Urinary bladder (tissue), 4 donors: ENCODE measurements around the gene PTPN1. TPM values are rescaled to one million over a fixed set of nuclear protein-coding genes. Genes with fewer than 3 reads are reported as not detected.
"Not testable (repeated sequence)": the region's sequence is repeated elsewhere in the genome, so short reads cannot be mapped to it uniquely, and the experiment has no call there.

ENCODE experiments used
- DNase-seq: peaks from one replicate; pipeline ENCODE4 v3.0.0-alpha.2; 2015; ENCODE audit errors: extremely low spot score
- H3K27ac ChIP-seq: one replicate; pipeline ENCODE4 v1.5.1; 2013; ENCODE audit warnings: low read depth, mild to moderate bottlenecking, moderate library complexity
- H3K36me3 ChIP-seq: one replicate; pipeline ENCODE4 v1.6.1; 2013; ENCODE audit warnings: mild to moderate bottlenecking, moderate library complexity; ENCODE audit not compliant: insufficient read depth
- H3K4me1 ChIP-seq: one replicate; pipeline ENCODE4 v1.6.1; 2013; ENCODE audit warnings: mild to moderate bottlenecking, moderate library complexity; ENCODE audit not compliant: insufficient read depth
- H3K4me3 ChIP-seq: one replicate; pipeline ENCODE4 v1.5.1; 2013; ENCODE audit warnings: low read depth, low read length
- WGBS: extraction: QIAGEN DNeasy Blood & Tissue Kit; methylation state at CpG from one replicate; pipeline ENCODE4 v1.1.7; 2013; 5-methylcytosine and 5-hydroxymethylcytosine counted together
- polyA plus RNA-seq: library from polyadenylated mRNA; stranded (reverse); fragments of 200-250 nt; gene quantifications from one replicate; pipeline ENCODE4 v1.2.3, GENCODE V29; 2013
- total RNA-seq: library from RNA; depleted of rRNA; stranded (reverse); fragments of >200 nt; gene quantifications from one replicate; pipeline ENCODE4 v1.2.3, GENCODE V29; 2014
- donor health status: healthy with polysubstance abuse.
- donor health status: healthy.

The PTPN1 gene
- total and polyA plus RNA-seq, 2 donors: 15.0 to 26.4 TPM

DNA sequence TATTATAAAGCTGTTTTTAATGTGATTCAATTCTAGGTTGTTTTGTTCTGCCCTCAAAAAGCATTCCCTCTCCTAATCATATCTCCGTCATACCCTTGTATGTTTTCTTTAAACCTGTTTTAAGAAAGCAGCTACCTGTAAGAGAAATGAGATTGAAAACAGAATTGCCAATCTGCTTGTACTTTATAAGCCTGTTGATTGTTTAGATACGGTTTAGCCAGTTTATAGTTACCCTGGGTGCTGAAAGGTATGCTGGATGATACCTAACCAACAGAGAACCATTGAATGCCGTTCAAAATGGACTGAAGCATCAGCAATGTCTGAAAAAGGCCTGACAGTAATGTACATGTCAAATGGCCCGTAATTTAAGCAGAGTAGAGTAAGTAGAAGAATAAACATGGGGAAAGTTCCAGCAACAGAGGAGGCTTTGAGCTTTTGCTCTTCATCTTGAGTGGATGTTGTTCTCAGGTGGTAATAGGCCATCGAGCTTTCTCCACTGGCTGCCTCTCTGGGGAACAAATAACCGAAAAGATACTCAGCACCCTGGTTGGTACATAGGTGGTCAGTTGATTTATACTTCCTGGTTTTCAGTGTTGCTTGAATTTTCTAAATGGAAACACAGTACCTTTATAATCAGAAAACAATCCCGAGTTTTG, 27.5 kb downstream of the PTPN1 start:
- no peaks in the 10 kb centered on the region for H3K4me1 ChIP-seq
- H3K4me3 ChIP-seq: no peak overlapping the region
- DNase-seq: no peak
- WGBS: 74% methylated on average over 7 of the region's 7 CpGs
- no peak overlapping the region for H3K27ac ChIP-seq
- H3K36me3 ChIP-seq: no peaks in the 10 kb centered on the region

DNA sequence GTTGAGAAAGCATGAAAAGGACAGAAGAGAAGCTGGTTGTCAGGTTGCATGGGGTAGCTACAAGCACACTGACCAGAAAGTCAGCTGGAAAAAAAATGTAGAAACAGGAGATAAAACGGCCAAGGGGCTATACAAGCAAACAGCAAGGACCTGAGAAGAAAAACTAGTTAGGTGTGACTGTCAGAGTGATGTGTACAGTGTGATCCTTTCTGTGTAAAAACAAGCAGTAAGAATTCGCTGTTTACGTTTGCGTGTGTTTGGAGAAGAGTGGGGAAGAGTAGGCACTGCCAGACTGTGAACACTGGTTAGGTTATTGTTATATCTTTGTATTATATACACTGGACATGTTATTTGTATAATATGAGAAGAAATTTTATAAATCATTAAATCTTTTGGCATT, 28.1 kb downstream of the PTPN1 start:
- Histone ChIP-seq H3K4me1 (no peaks in the 10 kb centered on the region), H3K27ac (no peak overlapping the region), H3K4me3 (no peak overlapping the region), H3K36me3 (no peaks in the 10 kb centered on the region)
- no peak for DNase-seq
- 48% methylated on average over 4 of the region's 4 CpGs for whole genome bisulfite sequencing

DNA sequence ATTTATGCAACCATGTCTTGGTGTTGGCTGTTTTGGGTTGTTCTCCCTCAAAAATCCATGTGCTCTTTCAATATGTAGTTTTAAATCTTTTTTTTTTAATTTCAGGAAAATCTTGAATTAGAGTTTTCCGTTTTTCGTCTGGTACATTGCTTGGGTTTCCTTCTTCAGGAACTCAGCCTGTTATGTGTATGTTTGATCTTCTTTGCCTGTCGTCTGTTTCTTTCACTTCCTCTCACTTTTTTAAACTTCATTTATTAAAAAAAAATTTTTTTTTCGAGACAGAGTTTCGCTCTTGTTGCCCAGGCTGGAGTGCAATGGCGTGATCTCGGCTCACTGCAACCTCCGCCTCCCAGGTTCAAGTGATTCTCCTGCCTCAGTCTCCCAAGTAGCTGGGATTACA, 29.6 kb downstream of the PTPN1 start:
- 96% methylated on average over 8 of the region's 8 CpGs for WGBS
- not testable (repeated sequence) for H3K4me3 ChIP-seq, H3K27ac ChIP-seq, DNase-seq, H3K4me1 ChIP-seq, H3K36me3 ChIP-seq

DNA sequence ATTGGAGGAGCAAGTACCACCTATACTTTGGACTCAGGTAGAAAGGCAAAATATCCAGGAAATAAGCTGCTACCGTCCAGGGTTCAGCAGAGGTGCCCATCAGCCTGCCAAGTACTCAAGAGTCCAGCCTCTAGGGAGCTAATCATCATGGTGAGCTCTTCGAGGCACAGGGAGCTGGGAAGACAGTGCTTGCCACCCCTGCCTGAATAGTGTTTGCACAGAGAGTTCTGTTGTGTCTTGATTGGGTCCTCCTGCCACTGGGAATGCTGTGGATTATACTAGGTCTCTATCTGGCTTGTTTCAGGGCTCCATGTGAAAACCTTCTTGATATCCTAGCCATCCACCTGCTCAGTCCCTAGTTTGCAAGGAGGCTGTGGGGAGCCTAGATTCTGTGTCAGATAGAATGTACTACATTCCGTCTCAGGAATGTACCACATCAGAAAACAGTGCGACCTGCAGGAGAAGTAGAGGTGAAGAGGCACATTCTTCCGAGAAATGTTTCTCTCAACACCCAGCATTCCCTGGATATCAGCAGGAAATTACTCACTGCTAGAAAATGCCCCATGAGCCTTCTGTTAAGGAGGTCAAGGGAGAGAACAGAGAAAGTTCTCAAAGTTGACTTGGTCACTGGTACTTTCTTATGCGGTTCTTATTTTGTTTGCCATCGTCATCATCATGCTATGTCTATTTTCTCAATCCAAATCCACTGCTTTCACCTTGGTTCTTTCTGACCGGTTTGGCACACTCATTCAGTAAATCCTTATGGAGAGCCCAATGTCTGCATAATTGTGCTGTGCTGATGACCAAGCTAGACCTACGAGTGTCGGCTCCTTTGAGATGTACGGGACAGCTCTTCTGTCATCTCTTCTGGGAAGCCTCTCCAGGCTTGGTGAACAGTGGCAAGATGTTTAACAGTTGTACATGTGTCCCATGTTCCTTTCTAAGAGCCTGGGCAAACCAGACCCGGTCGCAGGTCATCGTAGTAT, 30.7 kb downstream of the PTPN1 start:
- H3K4me1 ChIP-seq: no peaks in the 10 kb centered on the region
- WGBS: 78% methylated on average over 14 of the region's 14 CpGs
- no peak overlapping the region for H3K4me3 ChIP-seq

DNA sequence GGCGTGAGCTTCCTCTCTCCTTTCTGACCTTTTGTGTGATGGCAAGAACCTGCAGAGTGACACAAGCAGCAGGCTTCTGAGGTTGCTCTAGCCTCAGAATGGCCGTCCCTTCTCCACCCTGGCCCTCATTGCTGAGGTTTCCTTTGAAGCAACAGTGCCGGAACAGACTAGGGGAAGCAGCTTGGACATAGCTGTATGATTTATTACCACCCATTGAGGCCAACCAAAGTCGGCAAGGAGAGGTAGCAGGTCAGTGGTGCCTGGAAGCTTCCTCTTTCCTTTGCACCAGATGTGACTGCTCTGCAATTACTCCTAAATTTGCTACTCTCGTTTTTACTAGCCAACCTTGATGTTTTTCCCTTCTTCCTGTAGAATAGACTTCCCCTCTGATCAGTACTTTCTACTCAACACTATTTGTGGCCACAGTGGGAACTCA, 31.4 kb downstream of the PTPN1 start:
- Histone ChIP-seq H3K4me3 (no peak overlapping the region), H3K36me3 (no peaks in the 10 kb centered on the region), H3K27ac (no peak overlapping the region), H3K4me1 (no peaks in the 10 kb centered on the region)
- no peak for DNase-seq
- 60% methylated on average over 5 of the region's 5 CpGs for WGBS

More for the DNA sequence above, 30.7 kb downstream of the PTPN1 start:
- Histone ChIP-seq H3K36me3 (no peaks in the 10 kb centered on the region), H3K27ac (no peak overlapping the region)
- no peak for DNase-seq

DNA sequence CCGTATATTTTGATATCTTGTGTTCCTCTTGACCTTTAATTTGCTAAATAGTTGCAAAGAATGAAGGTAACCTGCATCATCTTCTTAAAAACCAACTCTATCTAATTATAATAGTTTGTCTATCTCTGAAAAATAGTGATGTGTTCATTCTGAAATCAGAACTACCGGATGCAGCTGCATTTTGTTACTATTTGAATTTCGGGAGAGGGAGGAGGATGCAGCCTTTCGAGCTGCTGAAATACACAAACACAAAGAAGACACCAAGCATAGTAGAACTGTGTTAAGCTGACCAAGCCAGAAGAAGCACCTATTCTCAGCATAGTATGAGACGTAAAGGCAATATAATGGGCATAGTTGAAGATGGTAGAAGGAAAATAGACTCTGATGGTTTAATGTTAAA, 33.1 kb downstream of the PTPN1 start:
- H3K36me3 ChIP-seq: no peaks in the 10 kb centered on the region
- H3K27ac ChIP-seq: no peak overlapping the region
- 53% methylated on average over 5 of the region's 5 CpGs for WGBS
- H3K4me1 ChIP-seq: no peaks in the 10 kb centered on the region
- no peak overlapping the region for H3K4me3 ChIP-seq
- DNase-seq: no peak

DNA sequence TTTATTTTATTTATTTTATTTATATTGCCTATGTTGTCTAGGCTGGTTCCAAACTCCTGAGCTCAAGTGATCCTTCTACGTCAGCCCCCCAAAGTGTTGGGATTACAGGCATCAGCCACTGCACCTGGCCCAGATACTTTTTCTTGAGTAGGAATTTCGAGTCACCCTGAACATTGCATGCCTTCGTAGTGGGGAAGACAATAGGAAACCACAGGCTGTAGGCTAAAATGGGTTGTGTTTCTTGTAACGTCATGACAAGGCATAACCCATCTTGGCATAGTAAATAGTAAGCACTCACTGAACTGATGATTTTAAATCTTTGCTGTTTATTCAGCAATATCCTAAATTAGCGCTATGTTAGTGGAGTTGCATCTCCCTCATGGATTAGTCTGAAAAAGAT, 34.9 kb downstream of the PTPN1 start:
- H3K36me3 ChIP-seq: no peaks in the 10 kb centered on the region
- no peaks in the 10 kb centered on the region for H3K4me1 ChIP-seq
- no peak overlapping the region for H3K4me3 ChIP-seq
- 90% methylated on average over 5 of the region's 5 CpGs for whole genome bisulfite sequencing
- H3K27ac ChIP-seq: no peak overlapping the region
- no peak for DNase-seq

DNA sequence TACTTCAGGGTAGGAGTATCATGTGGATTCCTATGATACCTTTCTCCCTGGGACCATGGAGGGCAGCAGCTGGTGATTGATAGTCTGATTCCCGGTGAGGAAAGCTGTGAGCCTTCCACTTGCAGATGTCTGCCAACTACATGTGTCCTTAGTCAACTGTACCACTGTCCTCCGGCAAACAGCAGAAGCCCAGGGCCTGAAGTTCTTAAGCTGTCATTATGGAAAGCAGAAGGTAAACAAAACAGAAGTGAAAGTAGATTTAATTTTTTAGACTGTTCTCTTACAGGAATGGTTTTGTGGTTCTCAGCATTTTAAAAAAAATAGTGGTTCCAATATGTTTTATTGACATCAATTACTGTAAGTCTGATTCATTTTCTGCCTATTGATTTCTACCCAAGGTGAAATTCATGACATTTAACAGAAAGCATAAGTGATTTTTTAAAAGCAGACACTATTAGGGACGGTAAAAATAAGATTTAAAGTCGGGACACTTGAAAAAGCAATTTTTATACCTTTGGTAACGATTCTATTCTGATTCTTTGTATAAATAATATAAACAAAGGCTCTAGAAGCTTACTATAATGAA, 36.6 kb downstream of the PTPN1 start:
- 57% methylated on average over 5 of the region's 5 CpGs for WGBS
- H3K27ac ChIP-seq: no peak overlapping the region
- DNase-seq: no peak
- H3K4me3 ChIP-seq: no peak overlapping the region
- H3K36me3 ChIP-seq: no peaks in the 10 kb centered on the region
- no peaks in the 10 kb centered on the region for H3K4me1 ChIP-seq

DNA sequence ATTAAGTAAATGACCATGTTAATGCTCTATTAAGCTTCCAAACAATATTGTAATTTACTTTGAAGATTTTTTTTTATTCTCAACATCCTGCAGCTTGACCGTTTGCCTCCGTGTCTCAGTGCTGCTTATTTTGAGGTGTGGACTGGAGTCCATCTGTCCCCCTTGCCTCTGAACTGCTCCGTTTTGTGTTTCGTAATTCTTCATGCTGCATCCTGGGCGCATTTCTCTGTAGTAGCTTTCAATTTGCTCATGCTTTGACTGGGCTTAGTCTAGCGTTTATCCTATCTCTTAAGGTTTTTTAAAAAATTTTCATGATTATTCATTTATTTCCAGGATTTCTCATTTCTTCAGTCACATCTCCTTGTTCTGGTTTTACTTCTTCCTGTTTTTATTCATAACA, 37.8 kb downstream of the PTPN1 start:
- Histone ChIP-seq H3K4me1 (no peaks in the 10 kb centered on the region), H3K4me3 (no peak overlapping the region), H3K27ac (no peak overlapping the region), H3K36me3 (no peaks in the 10 kb centered on the region)
- no peak for DNase-seq
- WGBS: 85% methylated on average over 6 of the region's 6 CpGs

DNA sequence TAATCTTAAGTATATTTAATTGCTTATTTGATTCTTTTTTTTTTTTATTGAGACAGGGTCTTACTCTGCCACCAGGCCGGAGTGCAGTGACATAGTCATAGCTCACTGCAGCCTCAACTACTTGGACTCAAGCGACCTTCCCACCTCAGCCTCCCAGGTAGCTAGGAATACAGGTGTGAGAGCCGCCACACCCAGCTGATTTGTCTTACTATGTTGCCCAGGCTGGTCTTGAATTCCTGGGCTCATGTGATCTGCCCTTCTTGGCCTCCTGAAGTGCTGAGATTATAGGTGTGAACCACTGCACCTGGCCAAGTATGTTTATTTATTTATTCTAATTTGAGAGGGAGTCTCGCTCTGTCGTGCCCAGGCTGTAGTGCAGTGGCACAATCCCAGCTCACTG, 38.2 kb downstream of the PTPN1 start:
- DNase-seq: no peak
- no peaks in the 10 kb centered on the region for H3K4me1 ChIP-seq
- WGBS: 93% methylated on average over 5 of the region's 5 CpGs
- no peak overlapping the region for H3K27ac ChIP-seq
- no peaks in the 10 kb centered on the region for H3K36me3 ChIP-seq
- no peak overlapping the region for H3K4me3 ChIP-seq

DNA sequence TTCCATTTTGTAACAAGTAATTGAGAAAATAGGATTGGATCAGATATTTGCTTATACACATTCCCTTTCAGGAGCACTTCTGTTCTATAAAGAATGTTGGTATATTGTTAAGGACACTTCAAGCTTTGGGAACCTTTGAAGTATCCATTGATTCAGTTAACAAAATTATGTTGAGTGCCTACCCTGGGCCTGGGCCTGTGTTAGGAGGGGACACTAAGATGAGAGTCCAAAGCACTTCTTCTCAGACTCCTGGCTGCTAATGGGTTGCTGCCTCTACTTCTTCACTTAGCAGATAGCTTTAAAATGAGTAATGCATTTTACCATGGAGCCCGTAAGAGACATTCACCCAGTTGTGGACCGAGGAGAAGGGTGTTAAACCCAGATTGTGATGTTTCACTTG, 40.3 kb downstream of the PTPN1 start:
- Histone ChIP-seq H3K27ac (no peak overlapping the region), H3K4me3 (no peak overlapping the region), H3K4me1 (no peaks in the 10 kb centered on the region), H3K36me3 (no peaks in the 10 kb centered on the region)
- no peak for DNase-seq
- 77% methylated on average over 2 of the region's 2 CpGs for WGBS

DNA sequence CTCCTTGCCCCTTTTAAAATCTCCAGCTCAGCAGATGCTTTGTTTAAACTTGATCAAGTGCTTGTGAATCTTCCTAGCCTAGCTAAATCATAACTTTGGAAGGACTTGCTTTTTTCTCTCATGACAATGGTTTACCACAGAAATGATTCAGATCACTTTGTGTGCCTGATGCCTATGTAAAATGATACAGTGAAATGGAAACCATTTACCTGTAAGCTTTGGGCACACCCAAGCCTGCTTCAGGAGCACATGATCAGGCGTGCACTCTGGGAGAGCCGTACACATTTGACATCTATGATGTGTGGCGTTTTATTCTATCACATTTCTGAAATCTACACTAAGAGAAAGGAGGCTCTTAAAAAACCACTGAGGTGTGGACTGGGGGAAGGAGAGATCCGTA, 41.1 kb downstream of the PTPN1 start:
- no peaks in the 10 kb centered on the region for H3K4me1 ChIP-seq
- no peaks in the 10 kb centered on the region for H3K36me3 ChIP-seq
- no peak overlapping the region for H3K27ac ChIP-seq
- no peak overlapping the region for H3K4me3 ChIP-seq
- 89% methylated on average over 4 of the region's 4 CpGs for WGBS
- DNase-seq: no peak

DNA sequence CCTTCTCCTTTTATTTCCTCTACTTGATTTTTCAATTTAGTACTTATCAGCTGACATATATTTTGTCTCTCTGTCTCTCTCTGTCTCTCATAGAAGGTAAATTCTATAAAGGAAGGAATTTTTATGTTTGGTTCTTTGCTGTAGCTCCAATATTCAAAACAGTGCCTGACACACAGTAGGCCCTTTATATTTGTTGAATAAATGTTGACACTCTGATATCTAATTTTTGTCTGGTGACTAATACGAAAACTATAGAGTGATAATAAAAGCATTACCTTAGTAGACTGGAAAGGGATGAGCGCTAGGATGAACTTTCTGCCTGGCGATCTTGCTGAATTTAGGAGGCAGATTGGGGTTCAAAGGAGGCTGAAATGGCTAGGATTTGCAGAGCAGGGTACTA, 42.8 kb downstream of the PTPN1 start:
- no peak for DNase-seq
- no peak overlapping the region for H3K27ac ChIP-seq
- WGBS: 97% methylated on average over 3 of the region's 3 CpGs

More for the DNA sequence above, 42.8 kb downstream of the PTPN1 start:
- Histone ChIP-seq H3K36me3 (no peaks in the 10 kb centered on the region), H3K4me3 (no peak overlapping the region), H3K4me1 (no peaks in the 10 kb centered on the region)
